GM19397 (cell line): Measurements from ENCODE around the gene PIPOX.

Source experiments
- ATAC-seq: cut with Tn5 transposase; IDR thresholded peaks from one replicate; pipeline ENCODE4 v1.9.1; 2021; ENCODE audit warnings: mild to moderate bottlenecking, moderate library complexity; ENCODE audit not compliant: unreplicated experiment

PIPOX gene

DNA sequence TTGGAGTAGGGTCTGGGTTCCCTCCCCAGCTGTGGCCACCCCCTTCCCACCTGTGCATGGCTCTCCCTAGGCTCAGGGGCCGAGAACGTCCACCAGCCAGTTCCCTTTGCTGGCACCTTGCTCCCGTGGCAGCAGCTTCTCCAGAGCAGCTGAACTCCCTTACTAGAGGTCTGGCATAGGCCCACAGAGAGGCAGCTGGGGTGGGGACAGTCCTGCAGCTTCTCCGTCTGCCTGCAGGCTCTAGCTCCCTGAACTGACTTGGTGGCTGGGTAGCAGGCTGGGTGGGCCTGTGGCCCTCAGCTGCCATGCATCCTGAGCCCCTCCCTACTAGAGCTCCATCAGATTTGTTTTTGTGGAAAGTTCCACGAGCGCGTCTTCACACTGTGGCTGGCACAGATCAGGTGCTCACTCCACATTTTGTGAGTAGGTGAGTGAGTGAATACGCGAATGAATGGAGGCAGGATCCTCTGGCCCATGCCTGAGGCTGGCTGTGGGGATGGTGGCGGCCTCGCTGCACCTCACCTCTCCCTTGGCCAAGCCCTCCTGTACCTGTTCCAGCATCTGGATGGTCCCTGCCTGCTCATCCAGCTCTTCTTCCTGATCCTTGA, 51.3 kb downstream of the PIPOX start:
- ATAC-seq, result no peak

DNA sequence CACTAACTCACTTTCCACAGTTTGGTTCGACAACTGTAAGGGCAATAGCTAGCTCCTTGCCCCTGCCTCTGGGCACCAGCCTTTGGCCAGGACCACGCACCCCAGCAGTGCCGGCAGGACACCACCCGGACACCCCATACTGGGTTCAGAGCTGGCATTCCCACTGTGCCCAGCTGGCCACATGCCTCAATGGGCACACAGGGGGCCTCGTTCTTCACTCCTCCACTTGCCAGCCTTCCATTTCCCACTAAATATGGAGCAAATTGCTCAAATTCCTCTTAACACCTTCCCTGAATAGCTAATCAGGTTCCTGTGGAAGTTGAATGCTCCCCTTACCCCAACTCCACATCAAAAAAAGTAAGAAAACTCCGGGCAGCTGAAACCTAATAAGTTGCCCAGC, 52.5 kb downstream of the PIPOX start:
- no peak for ATAC-seq

DNA sequence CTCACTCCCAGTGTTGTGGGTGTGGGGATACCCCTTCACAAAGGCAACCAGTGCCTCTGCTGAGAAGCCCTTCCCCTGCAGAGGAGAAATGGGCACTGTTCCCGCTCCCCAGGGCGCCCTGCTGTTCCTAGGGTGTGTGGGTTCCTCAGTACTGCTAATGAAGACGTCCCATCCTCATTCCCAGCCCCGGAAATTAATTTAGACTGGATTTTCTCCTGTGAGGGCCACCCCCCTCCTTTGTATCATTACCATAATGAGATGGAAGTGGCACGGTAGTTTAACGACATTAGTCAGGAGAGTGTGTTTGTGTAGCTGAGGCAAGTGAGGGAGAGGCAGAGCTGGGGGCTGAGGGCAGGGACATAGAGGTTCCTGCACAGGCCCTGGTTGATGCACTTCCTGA, 53.2 kb downstream of the PIPOX start:
- ATAC-seq, result no peak

DNA sequence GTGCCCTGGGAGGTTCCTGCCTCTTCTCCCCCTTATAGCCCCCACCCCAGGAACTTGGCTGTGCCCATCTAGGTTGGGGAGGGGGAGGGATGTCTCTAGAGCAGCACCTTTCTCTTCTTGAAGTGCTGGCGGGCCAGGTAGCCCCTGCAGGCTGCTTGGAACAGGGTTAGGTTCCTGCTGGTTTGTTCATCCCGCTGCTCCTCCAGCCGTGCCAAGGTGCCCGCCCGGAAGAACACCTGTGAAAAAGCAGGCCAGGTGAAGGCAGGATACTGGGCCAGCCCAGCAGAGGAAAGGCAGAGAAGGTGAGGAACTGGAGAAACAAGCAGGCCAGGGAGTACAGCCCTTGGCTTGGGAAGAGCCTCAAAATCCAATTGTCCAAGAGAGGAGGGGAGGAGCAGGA, 56.6 kb downstream of the PIPOX start:
- ATAC-seq, result no peak

DNA sequence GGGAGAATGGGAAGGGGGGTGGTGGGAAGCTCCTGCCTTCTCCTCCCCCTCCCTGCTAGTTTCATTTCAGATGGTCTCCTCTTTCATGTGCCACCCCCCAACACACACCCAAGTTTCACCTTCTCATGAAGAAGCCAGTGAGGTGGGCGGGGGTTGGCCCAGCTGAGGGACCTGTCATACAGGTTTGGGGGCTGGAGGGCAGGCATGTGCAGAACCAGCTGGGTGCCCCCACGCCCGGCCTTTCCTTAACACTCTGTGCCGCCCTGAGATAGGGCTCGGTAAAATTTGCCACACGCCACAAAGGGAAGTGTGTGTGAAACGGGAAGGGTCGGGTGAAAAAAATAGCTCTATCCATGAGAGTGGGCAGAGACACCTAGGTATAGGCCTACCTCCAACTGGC, 57.4 kb downstream of the PIPOX start:
- no peak for ATAC-seq

DNA sequence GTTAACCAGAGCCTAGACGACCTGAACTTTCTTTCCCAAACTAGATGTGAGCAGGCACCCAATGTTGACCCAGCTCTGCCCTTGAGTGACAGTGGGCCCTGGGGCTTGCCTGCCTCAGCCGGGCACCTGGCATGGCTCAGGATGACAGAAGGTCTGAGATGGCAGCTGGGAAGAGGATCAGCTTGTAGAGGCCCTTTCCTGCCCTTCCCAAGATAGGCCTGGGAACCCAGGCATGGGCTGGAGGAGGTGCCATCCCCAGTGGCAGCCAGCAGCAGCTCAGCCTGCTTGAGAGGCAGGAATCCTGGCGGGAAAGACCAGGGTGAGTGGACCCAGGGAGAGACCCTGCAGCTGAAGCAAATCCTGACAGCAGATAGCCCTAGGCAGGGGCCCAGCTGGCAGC, 59.1 kb downstream of the PIPOX start:
- no peak for ATAC-seq

DNA sequence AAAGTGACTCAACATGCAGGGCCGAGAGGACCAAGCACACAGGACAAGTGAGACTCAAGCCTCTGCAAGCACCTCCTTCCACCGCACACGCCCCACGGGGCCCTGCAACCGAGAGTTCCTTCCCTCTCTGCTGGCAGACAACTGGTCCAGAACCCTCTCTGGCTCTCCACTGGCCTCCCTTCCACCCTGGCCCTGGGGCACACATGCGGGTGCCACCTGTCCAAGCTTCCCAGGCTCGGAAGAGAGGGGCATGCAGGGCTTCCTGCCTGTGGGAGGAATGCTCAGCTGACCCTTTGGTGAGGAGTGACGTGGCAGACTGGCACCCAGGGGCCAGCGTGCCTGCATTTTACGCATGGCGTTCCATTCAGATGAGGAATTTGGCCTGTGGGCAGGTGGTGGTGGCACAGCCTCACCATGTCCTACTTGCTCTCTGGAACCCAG, 59.8 kb downstream of the PIPOX start:
- ATAC-seq, result no peak

DNA sequence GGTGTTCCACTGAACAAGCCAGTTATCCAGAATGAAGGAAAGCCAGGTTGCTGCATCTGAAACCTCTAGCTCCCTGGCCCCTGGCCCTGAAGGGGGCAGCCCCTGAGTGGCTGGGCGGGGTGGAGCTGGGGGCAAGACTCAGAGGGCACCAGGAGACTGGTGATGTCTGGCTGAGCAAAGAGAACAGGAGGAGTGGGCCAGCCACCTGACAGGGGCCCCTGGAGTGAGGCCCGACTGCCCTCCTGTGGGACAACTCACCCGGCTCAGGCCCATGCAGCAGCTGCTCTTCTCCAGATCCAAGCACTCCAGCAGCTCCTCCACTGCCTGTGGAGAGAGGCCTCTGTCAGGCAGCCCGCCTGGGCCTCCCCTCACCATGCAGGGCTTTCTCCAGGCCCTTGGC, 60.4 kb downstream of the PIPOX start:
- ATAC-seq, result no peak
